HCT116 (cell line): ENCODE results near the gene TMEM242. TPM values are rescaled to one million over a fixed set of nuclear protein-coding genes. Genes with fewer than 3 reads are reported as not detected.

ENCODE experiments used
- ATAC-seq: fragments of 200-7000 bp; cut with Tn5 transposase; 2 replicates; pipeline ENCODE4 v1.9.1; 2020; ENCODE audit warnings: mild to moderate bottlenecking, moderate library complexity
- BruUV-seq: library from RNA; stranded (reverse); fragments of 400-500 nt; replicated peaks from 2 replicates; lab custom pipeline; 2021; lab: Mats Ljungman, UMichigan
- CTCF ChIA-PET: fragments of 300-600 bp; sonication (Branson Sonifier 250); formaldehyde crosslinking; loops from one replicate; lab custom pipeline; 2021; ENCODE audit warnings: antibody characterized with exemption; lab: Charles Lee
- POLR2A ChIA-PET: fragments of 300-600, 350-600 bp; sonication (Branson Sonifier 250); formaldehyde crosslinking; loops from one replicate; lab custom pipeline; 2021; ENCODE audit warnings: antibody characterized with exemption; lab: Charles Lee
- RAD21 ChIA-PET, 2 experiments: fragments of 300-600 bp; sonication (Branson Sonifier 250); formaldehyde crosslinking; loops; one replicate each; lab custom pipeline; 2023; ENCODE audit warnings: low total read pairs in 2 of 2; ENCODE audit not compliant: uncharacterized antibody in 2 of 2, unreplicated experiment in 2 of 2, low non-redundant PET in 1 of 2; lab: Charles Lee
- DNase-seq: peaks from one replicate; pipeline ENCODE4 v3.0.0-alpha.2; 2010; ENCODE audit warnings: low read depth, low spot score
- H2AFZ ChIP-seq: fragments of 200-600 bp; shearing (Covaris generic), sonication (generic); 2 replicates; pipeline ENCODE4 v1.6.1; 2017; ENCODE audit warnings: low read depth, mixed run types, mixed read lengths, antibody characterized with exemption, low read length; ENCODE audit not compliant: poor library complexity, severe bottlenecking
- H3K27ac ChIP-seq: 2 replicates; pipeline ENCODE4 v1.5.1; 2012; ENCODE audit warnings: low read depth, low read length
- H3K27me3 ChIP-seq: fragments of 200-600 bp; sonication (generic); 2 replicates; pipeline ENCODE4 v1.6.1; 2016; ENCODE audit warnings: mixed run types, low read length, mixed read lengths; ENCODE audit not compliant: insufficient read depth
- H3K36me3 ChIP-seq, 2 experiments: fragments of 200-500 bp in 1 of 2; fragments of 200-600 bp in 1 of 2; sonication (Bioruptor generic) in 1 of 2; sonication (generic) in 1 of 2; 2 replicates each; pipeline versions ENCODE4 v1.5.1 to v1.6.1; 2014 to 2016; ENCODE audit warnings: low read length in 2 of 2, inconsistent platforms in 1 of 2, mixed read lengths in 1 of 2, mixed run types in 1 of 2; ENCODE audit not compliant: insufficient read depth in 2 of 2, control insufficient read depth in 1 of 2
- H3K4me1 ChIP-seq, 2 experiments: fragments of 200-600 bp in 1 of 2; sonication (generic) in 1 of 2; 2 replicates each; pipeline versions ENCODE4 v1.5.1 to v1.6.1; 2012 to 2017; ENCODE audit warnings: low read length in 2 of 2, inconsistent platforms in 1 of 2, mild to moderate bottlenecking in 1 of 2, mixed read lengths in 1 of 2, mixed run types in 1 of 2, moderate library complexity in 1 of 2; ENCODE audit not compliant: insufficient read depth in 2 of 2, control insufficient read depth in 1 of 2
- H3K4me2 ChIP-seq: fragments of 200-600 bp; sonication (generic); 2 replicates; pipeline ENCODE4 v1.6.1; 2017; ENCODE audit warnings: mixed run types, low read length, mixed read lengths
- H3K4me3 ChIP-seq, 2 experiments: fragments of 200-600 bp in 1 of 2; sonication (generic) in 1 of 2; replicated peaks in 1 of 2; 2 replicates each; pipeline ENCODE4 v1.5.1; 2011 to 2016; ENCODE audit warnings: low read length in 2 of 2, control low read depth in 1 of 2, low read depth in 1 of 2, mild to moderate bottlenecking in 1 of 2, mixed read lengths in 1 of 2, mixed run types in 1 of 2
- H3K79me2 ChIP-seq: fragments of 200-600 bp; sonication (generic); 2 replicates; pipeline ENCODE4 v1.6.1; 2017; ENCODE audit warnings: mild to moderate bottlenecking, mixed run types, low read length, moderate library complexity, mixed read lengths; ENCODE audit not compliant: insufficient read depth
- H3K9ac ChIP-seq: fragments of 200-600 bp; sonication (generic); 2 replicates; pipeline ENCODE4 v1.6.1; 2016; ENCODE audit warnings: low read length, mixed read lengths
- H3K9me2 ChIP-seq: fragments of 200-600 bp; sonication (generic), shearing (Covaris generic); 2 replicates; pipeline ENCODE4 v1.6.1; 2017; ENCODE audit warnings: mixed run types, mild to moderate bottlenecking, moderate library complexity; ENCODE audit not compliant: insufficient read depth
- H3K9me3 ChIP-seq, 2 experiments: fragments of 200-500 bp in 1 of 2; fragments of 200-600 bp in 1 of 2; sonication (Bioruptor generic) in 1 of 2; sonication (generic) in 1 of 2; 2 replicates each; pipeline ENCODE4 v1.6.1; 2014 to 2017; ENCODE audit warnings: low read length in 2 of 2, mixed read lengths in 2 of 2, inconsistent platforms in 1 of 2, low read depth in 1 of 2, mild to moderate bottlenecking in 1 of 2, mixed run types in 1 of 2, moderate library complexity in 1 of 2; ENCODE audit not compliant: control insufficient read depth in 1 of 2, insufficient read depth in 1 of 2
- H4K20me1 ChIP-seq: fragments of 200-600 bp; sonication (generic), shearing (Covaris generic); 2 replicates; pipeline ENCODE4 v1.6.1; 2017; ENCODE audit warnings: mixed run types, mild to moderate bottlenecking, moderate library complexity; ENCODE audit not compliant: insufficient read depth
- EGR1 ChIP-seq: IDR thresholded peaks from 2 replicates; pipeline ENCODE4 v1.6.1; 2012; ENCODE audit warnings: low read depth
- ELF1 ChIP-seq: IDR thresholded peaks from 2 replicates; pipeline ENCODE4 v1.6.1; 2012; ENCODE audit warnings: low read depth, borderline replicate concordance
- FOSL1 ChIP-seq: IDR thresholded peaks from 2 replicates; pipeline ENCODE4 v1.6.1; 2012; ENCODE audit warnings: low read depth
- JUND ChIP-seq: IDR thresholded peaks from 2 replicates; pipeline ENCODE4 v1.6.1; 2012
- MAX ChIP-seq: IDR thresholded peaks from 2 replicates; pipeline ENCODE4 v1.6.1; 2012
- POLR2AphosphoS5 ChIP-seq: IDR thresholded peaks from 2 replicates; pipeline ENCODE4 v1.6.1; 2011; ENCODE audit warnings: mild to moderate bottlenecking, low read depth, low read length, moderate library complexity
- RAD21 ChIP-seq: IDR thresholded peaks from 2 replicates; pipeline ENCODE4 v1.6.1; 2012; ENCODE audit warnings: low read depth, mild to moderate bottlenecking
- SP1 ChIP-seq: IDR thresholded peaks from 2 replicates; pipeline ENCODE4 v1.6.1; 2012; ENCODE audit warnings: low read depth
- SRF ChIP-seq: IDR thresholded peaks from 2 replicates; pipeline ENCODE4 v1.6.1; 2012; ENCODE audit warnings: low read depth
- YY1 ChIP-seq: IDR thresholded peaks from 2 replicates; pipeline ENCODE4 v1.6.1; 2011; ENCODE audit warnings: low read length, low read depth, moderate library complexity, mild to moderate bottlenecking; ENCODE audit not compliant: insufficient replicate concordance; ENCODE audit errors: extremely low read depth
- ZFX ChIP-seq: fragments of 450-650 bp; IDR thresholded peaks from 2 replicates; pipeline ENCODE4 v1.6.1; 2017
- intact Hi-C: fragments of 100-400 bp; cut with micrococcal nuclease; formaldehyde crosslinking; loops from 2 replicates; pipeline ENCODE4 v1.10.0; 2022
- total RNA-seq: library from RNA; stranded (reverse); gene quantifications from one replicate; pipeline ENCODE4 v1.2.1, GENCODE V29; 2021; ENCODE audit not compliant: unreplicated experiment
- TF ChIP-seq, protein P1 (sequence below): IDR thresholded peaks from 2 replicates; pipeline ENCODE4 v1.6.1; 2012
- TF ChIP-seq, protein P2 (sequence below), 3 experiments: fragments of 200-600 bp in 1 of 3; sonication (generic) in 1 of 3; IDR thresholded peaks in 2 of 3; conservative IDR thresholded peaks in 1 of 3; 2 replicates each; pipeline ENCODE4 v1.5.1; 2012 to 2017; ENCODE audit warnings: low read depth in 2 of 3, low read length in 2 of 3, antibody characterized with exemption in 1 of 3, borderline replicate concordance in 1 of 3, control low read depth in 1 of 3, mild to moderate bottlenecking in 1 of 3, mixed read lengths in 1 of 3, mixed run types in 1 of 3, moderate library complexity in 1 of 3; ENCODE audit not compliant: insufficient read depth in 1 of 3

TMEM242 gene
- total RNA-seq, 1 experiment from 2014 or later: 11.6 TPM

DNA sequence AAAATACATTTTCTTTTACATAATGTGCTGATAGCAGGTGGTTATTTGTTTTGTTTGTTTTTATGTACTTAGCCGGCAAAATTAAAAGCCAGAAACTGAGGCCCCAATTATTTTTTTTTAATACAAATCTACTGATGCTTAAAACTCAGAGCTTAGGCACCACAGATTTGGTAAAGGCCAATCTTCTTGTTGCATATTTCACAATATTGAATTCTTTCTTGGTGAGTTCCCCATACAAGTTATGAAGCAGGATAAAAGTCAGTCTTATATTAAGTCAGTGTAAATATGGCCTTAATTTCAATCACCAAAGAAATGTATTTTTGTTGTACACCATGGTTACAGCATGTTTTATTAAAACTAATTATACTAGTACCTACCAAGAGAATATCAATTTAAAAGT lies 41.4 kb upstream of the TMEM242 start:
- Histone ChIP-seq H3K79me2 (no peaks in the 10 kb centered on the region), H3K9me2 (no peaks in the 10 kb centered on the region), H3K27ac (no peak overlapping the region), H4K20me1 (no peaks in the 10 kb centered on the region), H3K9ac (no peak overlapping the region), H3K4me3 (no peak overlapping the region), H3K36me3 (no peaks in the 10 kb centered on the region), H2AFZ (no peak overlapping the region), H3K4me2 (no peak overlapping the region), H3K27me3 (no peaks in the 10 kb centered on the region), H3K9me3 (no peaks in the 10 kb centered on the region), H3K4me1 (no peaks in the 10 kb centered on the region)
- TF ChIP-seq MAX (no peak), SP1 (no peak), SRF (no peak), POLR2AphosphoS5 (no peak), RAD21 (no peak), ZFX (no peak), EGR1 (no peak), FOSL1 (no peak), YY1 (no peak), JUND (no peak), ELF1 (no peak)
- TF ChIP-seq, protein P1, sequence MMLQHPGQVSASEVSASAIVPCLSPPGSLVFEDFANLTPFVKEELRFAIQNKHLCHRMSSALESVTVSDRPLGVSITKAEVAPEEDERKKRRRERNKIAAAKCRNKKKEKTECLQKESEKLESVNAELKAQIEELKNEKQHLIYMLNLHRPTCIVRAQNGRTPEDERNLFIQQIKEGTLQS: no peak
- TF ChIP-seq, protein P2, sequence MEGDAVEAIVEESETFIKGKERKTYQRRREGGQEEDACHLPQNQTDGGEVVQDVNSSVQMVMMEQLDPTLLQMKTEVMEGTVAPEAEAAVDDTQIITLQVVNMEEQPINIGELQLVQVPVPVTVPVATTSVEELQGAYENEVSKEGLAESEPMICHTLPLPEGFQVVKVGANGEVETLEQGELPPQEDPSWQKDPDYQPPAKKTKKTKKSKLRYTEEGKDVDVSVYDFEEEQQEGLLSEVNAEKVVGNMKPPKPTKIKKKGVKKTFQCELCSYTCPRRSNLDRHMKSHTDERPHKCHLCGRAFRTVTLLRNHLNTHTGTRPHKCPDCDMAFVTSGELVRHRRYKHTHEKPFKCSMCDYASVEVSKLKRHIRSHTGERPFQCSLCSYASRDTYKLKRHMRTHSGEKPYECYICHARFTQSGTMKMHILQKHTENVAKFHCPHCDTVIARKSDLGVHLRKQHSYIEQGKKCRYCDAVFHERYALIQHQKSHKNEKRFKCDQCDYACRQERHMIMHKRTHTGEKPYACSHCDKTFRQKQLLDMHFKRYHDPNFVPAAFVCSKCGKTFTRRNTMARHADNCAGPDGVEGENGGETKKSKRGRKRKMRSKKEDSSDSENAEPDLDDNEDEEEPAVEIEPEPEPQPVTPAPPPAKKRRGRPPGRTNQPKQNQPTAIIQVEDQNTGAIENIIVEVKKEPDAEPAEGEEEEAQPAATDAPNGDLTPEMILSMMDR (IDR thresholded peaks at IDR 0.05 in 2 of 3, conservative IDR thresholded peaks at IDR 0.05 in 1 of 3; ENCODE audit: borderline replicate concordance in 1 of 3, insufficient read depth in 1 of 3, low read depth in 2 of 3, low read length in 2 of 3): no peak
- CTCF ChIA-PET: no interaction called here
- DNase-seq: no peak
- POLR2A ChIA-PET: no interaction called here
- ATAC-seq: no peak
- intact Hi-C loops: no loop called here
- RAD21 ChIA-PET: interaction anchor here in 1 of 2 experiments (0.7 kb wide), 1 partner anchor 302 kb away, joined by 3 read pairs; no protein-coding TSS in a partner anchor
- no TSS peak for BruUV-seq
